Keratinocyte (primary cell): ENCODE data around the gene ADCY5. TPM values are rescaled to one million over a fixed set of nuclear protein-coding genes. Genes with fewer than 3 reads are reported as not detected.

Experiments
- DNase-seq: peaks from one replicate; pipeline ENCODE4 v3.0.0-alpha.2; 2011; ENCODE audit warnings: low read depth, missing footprints, low spot score
- FAIRE-seq: peaks from 2 replicates; lab custom pipeline; 2011; peaks lifted over from hg19 to GRCh38; lab: Jason Lieb, UNC
- H2AFZ ChIP-seq: 2 replicates; pipeline ENCODE4 v1.6.0; 2012; ENCODE audit warnings: low read length, control low read depth, inconsistent platforms; ENCODE audit not compliant: control insufficient read depth
- H3K27ac ChIP-seq: 2 replicates; pipeline ENCODE4 v1.5.1; 2011; ENCODE audit warnings: low read length; ENCODE audit not compliant: control insufficient read depth, insufficient read depth
- H3K27me3 ChIP-seq: 3 replicates; pipeline ENCODE4 v1.6.0; 2011; ENCODE audit warnings: low read length; ENCODE audit not compliant: control insufficient read depth, insufficient read depth; ENCODE audit errors: extremely low read depth
- H3K36me3 ChIP-seq, 2 experiments: 2 replicates in 1 of 2; 3 replicates in 1 of 2; pipeline ENCODE4 v1.5.1; 2011; ENCODE audit warnings: low read length in 2 of 2, mild to moderate bottlenecking in 1 of 2; ENCODE audit not compliant: control insufficient read depth in 2 of 2, insufficient read depth in 2 of 2; ENCODE audit errors: extremely low read depth in 1 of 2
- H3K4me1 ChIP-seq: 3 replicates; pipeline ENCODE4 v1.5.1; 2011; ENCODE audit warnings: low read length; ENCODE audit not compliant: control insufficient read depth, insufficient read depth; ENCODE audit errors: extremely low read depth
- H3K4me2 ChIP-seq: 3 replicates; pipeline ENCODE4 v1.6.0; 2011; ENCODE audit warnings: low read depth, low read length; ENCODE audit not compliant: control insufficient read depth, insufficient read depth; ENCODE audit errors: extremely low read depth
- H3K4me3 ChIP-seq, 3 experiments: fragments of 200-600 bp in 1 of 3; sonication (generic) in 1 of 3; 2 replicates in 2 of 3; 3 replicates in 1 of 3; pipeline ENCODE4 v1.5.1; 2011 to 2016; ENCODE audit warnings: low read length in 3 of 3, mild to moderate bottlenecking in 3 of 3, control low read depth in 2 of 3, inconsistent platforms in 1 of 3, low read depth in 1 of 3, mixed read lengths in 1 of 3, mixed run types in 1 of 3, moderate library complexity in 1 of 3; ENCODE audit not compliant: control insufficient read depth in 2 of 3, insufficient read depth in 2 of 3; ENCODE audit errors: extremely low read depth in 1 of 3
- H3K79me2 ChIP-seq: 2 replicates; pipeline ENCODE4 v1.6.0; 2012; ENCODE audit warnings: low read length; ENCODE audit not compliant: control insufficient read depth, insufficient read depth
- H3K9ac ChIP-seq: 3 replicates; pipeline ENCODE4 v1.6.0; 2011; ENCODE audit warnings: low read length; ENCODE audit not compliant: control insufficient read depth, insufficient read depth; ENCODE audit errors: extremely low read depth
- H3K9me1 ChIP-seq: 3 replicates; pipeline ENCODE4 v1.6.0; 2011; ENCODE audit warnings: low read length; ENCODE audit not compliant: control insufficient read depth, insufficient read depth; ENCODE audit errors: extremely low read depth
- H3K9me3 ChIP-seq: 2 replicates; pipeline ENCODE4 v1.5.1; 2012; ENCODE audit warnings: low read depth, low read length; ENCODE audit not compliant: control insufficient read depth
- H4K20me1 ChIP-seq: 3 replicates; pipeline ENCODE4 v1.6.0; 2011; ENCODE audit warnings: low read length; ENCODE audit not compliant: control insufficient read depth, insufficient read depth; ENCODE audit errors: extremely low read depth
- EZH2 ChIP-seq: IDR thresholded peaks from one replicate; pipeline ENCODE4 v1.6.1; 2012; ENCODE audit warnings: inconsistent platforms, mild to moderate bottlenecking, low read length, moderate library complexity
- dilution Hi-C: fragments of 300-500 bp; cut with MboI; formaldehyde crosslinking; loops from one replicate; pipeline ENCODE4 v1.7.0; 2020; ENCODE audit warnings: low sequenced_read_pairs; ENCODE audit not compliant: extremely low pct_ligation_motif_present
- polyA plus RNA-seq, 5 experiments: library from polyadenylated mRNA; depleted of rRNA in 3 of 5; stranded (reverse) in 3 of 5; stranded (forward) in 1 of 5; unstranded in 1 of 5; fragments of >200 nt; gene quantifications; 1 replicate in 1 of 5; 2 replicates in 3 of 5; 3 replicates in 1 of 5; pipeline versions ENCODE4 v1.2.1 to v1.2.3, GENCODE V29; 2011 to 2012; ENCODE audit warnings: missing spikeins in 2 of 5, low read depth in 1 of 5, low replicate concordance in 1 of 5
- TF ChIP-seq, protein P1 (sequence below), 3 experiments: IDR thresholded peaks in 1 of 3; conservative IDR thresholded peaks in 1 of 3; optimal IDR thresholded peaks in 1 of 3; 2 replicates in 2 of 3; 3 replicates in 1 of 3; pipeline versions ENCODE3 to v1.5.1; 2011; ENCODE audit warnings: low read length in 3 of 3, mild to moderate bottlenecking in 3 of 3, moderate library complexity in 2 of 3, control low read depth in 1 of 3, inconsistent platforms in 1 of 3; ENCODE audit not compliant: insufficient read depth in 2 of 3; ENCODE audit errors: extremely low read depth in 1 of 3

The ADCY5 gene
- polyA plus RNA-seq, 1 donor (not counting 4 experiments of a cell fraction or from before 2014, with no cell fraction given) = not detected

DNA sequence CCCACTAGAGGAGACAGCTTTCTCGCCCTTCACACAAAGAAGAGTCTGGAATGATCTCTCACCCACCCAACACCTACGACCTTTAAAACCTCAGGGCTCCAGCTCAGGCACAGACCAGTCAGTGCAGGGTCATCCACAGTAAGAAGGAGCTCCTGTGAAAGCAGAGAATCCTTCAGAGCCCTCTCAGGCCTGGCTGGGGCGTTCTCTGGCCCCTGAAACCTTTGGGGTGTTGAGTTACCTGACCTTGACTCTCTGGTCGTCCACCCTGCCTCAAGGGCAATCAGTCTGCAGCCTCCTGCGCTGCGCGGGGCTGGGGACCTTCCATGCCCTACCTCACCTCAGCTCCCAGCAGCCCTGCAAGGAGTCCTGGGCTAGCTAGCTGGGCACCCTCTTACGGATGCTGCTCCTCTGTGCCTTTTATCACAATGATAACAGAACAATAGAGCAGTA, 106.2 kb downstream of the ADCY5 start:
- Histone ChIP-seq H4K20me1 (no peaks in the 10 kb centered on the region), H3K27ac (no peak overlapping the region), H3K9ac (no peak overlapping the region), H2AFZ (no peak overlapping the region), H3K9me3 (no peaks in the 10 kb centered on the region), H3K4me3 (no peak overlapping the region), H3K9me1 (no peaks in the 10 kb centered on the region), H3K27me3 (peaks cover 22% of the 10 kb centered on the region), H3K36me3 (no peaks in the 10 kb centered on the region), H3K79me2 (no peaks in the 10 kb centered on the region), H3K4me1 (no peaks in the 10 kb centered on the region), H3K4me2 (no peak overlapping the region)
- dilution Hi-C loops = no loop called here
- FAIRE-seq (no peak), DNase-seq (no peak)
- TF ChIP-seq, protein P1, sequence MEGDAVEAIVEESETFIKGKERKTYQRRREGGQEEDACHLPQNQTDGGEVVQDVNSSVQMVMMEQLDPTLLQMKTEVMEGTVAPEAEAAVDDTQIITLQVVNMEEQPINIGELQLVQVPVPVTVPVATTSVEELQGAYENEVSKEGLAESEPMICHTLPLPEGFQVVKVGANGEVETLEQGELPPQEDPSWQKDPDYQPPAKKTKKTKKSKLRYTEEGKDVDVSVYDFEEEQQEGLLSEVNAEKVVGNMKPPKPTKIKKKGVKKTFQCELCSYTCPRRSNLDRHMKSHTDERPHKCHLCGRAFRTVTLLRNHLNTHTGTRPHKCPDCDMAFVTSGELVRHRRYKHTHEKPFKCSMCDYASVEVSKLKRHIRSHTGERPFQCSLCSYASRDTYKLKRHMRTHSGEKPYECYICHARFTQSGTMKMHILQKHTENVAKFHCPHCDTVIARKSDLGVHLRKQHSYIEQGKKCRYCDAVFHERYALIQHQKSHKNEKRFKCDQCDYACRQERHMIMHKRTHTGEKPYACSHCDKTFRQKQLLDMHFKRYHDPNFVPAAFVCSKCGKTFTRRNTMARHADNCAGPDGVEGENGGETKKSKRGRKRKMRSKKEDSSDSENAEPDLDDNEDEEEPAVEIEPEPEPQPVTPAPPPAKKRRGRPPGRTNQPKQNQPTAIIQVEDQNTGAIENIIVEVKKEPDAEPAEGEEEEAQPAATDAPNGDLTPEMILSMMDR (optimal IDR thresholded peaks at IDR 0.05 in 1 of 3, IDR thresholded peaks at IDR 0.05 in 1 of 3, conservative IDR thresholded peaks at IDR 0.05 in 1 of 3; ENCODE audit: extremely low read depth in 1 of 3, insufficient read depth in 2 of 3, low read length in 3 of 3) = no peak
- no peak for TF ChIP-seq EZH2

DNA sequence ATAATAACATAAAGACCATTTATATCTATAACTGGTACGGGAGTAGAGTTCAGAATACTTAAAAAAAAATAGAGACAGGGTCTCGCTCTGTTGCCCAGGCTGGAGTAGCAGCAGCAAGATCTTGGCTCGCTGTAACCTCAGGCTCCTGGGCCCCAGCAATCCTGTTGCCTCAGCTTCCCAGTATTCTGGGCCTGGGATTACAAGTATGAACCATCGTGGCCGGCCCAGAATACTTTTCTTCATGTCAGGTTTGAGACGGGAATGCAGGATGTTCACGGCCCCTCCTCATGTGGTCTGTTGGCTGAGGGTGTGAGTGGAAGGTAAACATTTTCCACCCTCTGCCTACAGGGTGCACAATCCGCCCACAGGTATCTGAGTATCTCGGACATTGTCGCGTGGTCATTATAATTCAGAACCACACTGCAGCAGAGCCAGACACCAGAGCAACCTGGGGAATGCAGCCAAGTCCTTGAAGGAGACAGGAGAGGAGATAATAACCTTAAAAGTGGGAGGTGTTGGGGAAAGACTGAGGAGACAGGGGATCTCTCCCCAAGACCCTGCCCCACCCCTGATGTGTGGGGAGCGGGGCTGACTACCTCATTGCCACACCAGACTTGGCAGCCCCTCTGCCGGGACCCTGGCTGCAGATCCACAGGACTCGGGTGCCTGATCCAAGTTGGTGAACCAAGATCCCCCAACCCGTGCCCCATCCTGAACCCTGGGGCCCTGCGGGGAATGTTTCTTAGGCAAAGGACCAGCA, 106.8 kb downstream of the ADCY5 start:
- no peak for DNase-seq
- dilution Hi-C loops = no loop called here
- FAIRE-seq = no peak

More for the DNA sequence above, 106.8 kb downstream of the ADCY5 start:
- Histone ChIP-seq H3K4me2 (no peak overlapping the region), H3K79me2 (no peaks in the 10 kb centered on the region), H3K4me1 (no peaks in the 10 kb centered on the region), H3K4me3 (no peak overlapping the region), H3K9me1 (no peaks in the 10 kb centered on the region), H3K27me3 (peaks cover 15% of the 10 kb centered on the region), H4K20me1 (no peaks in the 10 kb centered on the region), H3K27ac (no peak overlapping the region), H2AFZ (no peak overlapping the region), H3K9ac (no peak overlapping the region), H3K9me3 (no peaks in the 10 kb centered on the region), H3K36me3 (no peaks in the 10 kb centered on the region)
- TF ChIP-seq, protein P1 (optimal IDR thresholded peaks at IDR 0.05 in 1 of 3, IDR thresholded peaks at IDR 0.05 in 1 of 3, conservative IDR thresholded peaks at IDR 0.05 in 1 of 3; ENCODE audit: extremely low read depth in 1 of 3, insufficient read depth in 2 of 3, low read length in 3 of 3) = peak in 1 of 3 experiments; percentile 2
- TF ChIP-seq EZH2 = no peak
